IMR-90 (cell line): ENCODE results near the gene STX16. TPM values are rescaled to one million over a fixed set of nuclear protein-coding genes. Genes with fewer than 3 reads are reported as not detected.
A peak's percentile ranks its signal among the peaks of the same experiment; 100 is the strongest.

Experiments
- ATAC-seq: fragments of 200-7000 bp; cut with Tn5 transposase; 2 replicates; pipeline ENCODE4 v1.9.1; 2020; ENCODE audit warnings: low read depth, mild to moderate bottlenecking, moderate library complexity
- BruUV-seq: library from RNA; stranded (reverse); fragments of 400-500 nt; replicated peaks from 2 replicates; lab custom pipeline; 2021; lab: Mats Ljungman, UMichigan
- CTCF ChIA-PET: fragments of 300-600 bp; formaldehyde crosslinking; extraction: SDS; loops from one replicate; lab custom pipeline; 2021; ENCODE audit warnings: antibody characterized with exemption; lab: Yijun Ruan, JAX
- POLR2A ChIA-PET: fragments of 300-600 bp; sonication (Branson Sonifier 250); formaldehyde crosslinking; loops from one replicate; lab custom pipeline; 2022; ENCODE audit warnings: antibody characterized with exemption; ENCODE audit not compliant: unreplicated experiment; lab: Charles Lee
- DNase-seq: peaks from one replicate; pipeline ENCODE4 v3.0.0; 2013
- H2AFZ ChIP-seq: replicated peaks from 2 replicates; pipeline ENCODE3; 2013; ENCODE audit warnings: low read length, mild to moderate bottlenecking; ENCODE audit not compliant: poor library complexity
- H2AK5ac ChIP-seq: 2 replicates; pipeline ENCODE4 v1.6.1; 2013; ENCODE audit warnings: low read depth, low read length, inconsistent platforms
- H2AK9ac ChIP-seq: replicated peaks from 2 replicates; pipeline ENCODE3; 2013; ENCODE audit warnings: mild to moderate bottlenecking, low read depth, low read length, moderate library complexity; ENCODE audit not compliant: poor library complexity
- H2BK120ac ChIP-seq: 2 replicates; pipeline ENCODE4 v1.6.1; 2013; ENCODE audit warnings: low read depth, low read length, inconsistent platforms
- H2BK15ac ChIP-seq: 3 replicates; pipeline ENCODE4 v1.6.1; 2013; ENCODE audit warnings: low read depth, low read length, inconsistent platforms
- H2BK20ac ChIP-seq: 2 replicates; pipeline ENCODE4 v1.6.1; 2013; ENCODE audit warnings: low read depth, mild to moderate bottlenecking, inconsistent platforms, low read length, moderate library complexity
- H2BK5ac ChIP-seq: 2 replicates; pipeline ENCODE4 v1.6.1; 2013; ENCODE audit warnings: mild to moderate bottlenecking, low read depth, low read length, inconsistent platforms; ENCODE audit not compliant: poor library complexity, severe bottlenecking
- H3K14ac ChIP-seq: replicated peaks from 2 replicates; pipeline ENCODE4 v1.6.1; 2013; ENCODE audit warnings: low read depth, low read length, inconsistent platforms
- H3K18ac ChIP-seq: 2 replicates; pipeline ENCODE4 v1.6.1; 2013; ENCODE audit warnings: low read depth, low read length, control low read depth
- H3K23ac ChIP-seq: 2 replicates; pipeline ENCODE4 v1.6.1; 2013; ENCODE audit warnings: low read depth, low read length, inconsistent platforms
- H3K27ac ChIP-seq: 2 replicates; pipeline ENCODE4 v1.5.1; 2013; ENCODE audit warnings: mild to moderate bottlenecking, control low read depth, low read length; ENCODE audit not compliant: insufficient read depth
- H3K27me3 ChIP-seq: 2 replicates; pipeline ENCODE4 v1.6.1; 2013; ENCODE audit warnings: low read length; ENCODE audit not compliant: control insufficient read depth, insufficient read depth
- H3K36me3 ChIP-seq: 2 replicates; pipeline ENCODE4 v1.6.1; 2013; ENCODE audit warnings: low read length, mixed read lengths; ENCODE audit not compliant: control insufficient read depth, insufficient read depth
- H3K4ac ChIP-seq: 2 replicates; pipeline ENCODE4 v1.6.1; 2013; ENCODE audit warnings: low read depth, low read length, inconsistent platforms
- H3K4me1 ChIP-seq: 2 replicates; pipeline ENCODE4 v1.6.1; 2013; ENCODE audit warnings: low read length, mixed read lengths; ENCODE audit not compliant: control insufficient read depth, insufficient read depth
- H3K4me2 ChIP-seq: 2 replicates; pipeline ENCODE4 v1.6.1; 2013; ENCODE audit warnings: low read depth, mild to moderate bottlenecking, control low read depth, low read length, moderate library complexity
- H3K4me3 ChIP-seq: 2 replicates; pipeline ENCODE4 v1.5.1; 2013; ENCODE audit warnings: low read depth, mild to moderate bottlenecking, control low read depth, low read length, moderate library complexity; ENCODE audit not compliant: insufficient read depth
- H3K56ac ChIP-seq: 2 replicates; pipeline ENCODE4 v1.6.1; 2013; ENCODE audit warnings: low read length, inconsistent platforms; ENCODE audit not compliant: insufficient read depth; ENCODE audit errors: extremely low read depth
- H3K79me1 ChIP-seq, 2 experiments: 2 replicates each; pipeline ENCODE4 v1.6.1; 2013; ENCODE audit warnings: low read length in 2 of 2, inconsistent platforms in 1 of 2, low read depth in 1 of 2
- H3K9ac ChIP-seq: 2 replicates; pipeline ENCODE4 v1.6.1; 2013; ENCODE audit warnings: low read depth, low read length, control low read depth
- H3K9me1 ChIP-seq: 2 replicates; pipeline ENCODE4 v1.6.1; 2013; ENCODE audit warnings: low read length, inconsistent platforms; ENCODE audit not compliant: insufficient read depth
- H3K9me3 ChIP-seq: 2 replicates; pipeline ENCODE4 v1.6.1; 2013; ENCODE audit warnings: low read length; ENCODE audit not compliant: control insufficient read depth, insufficient read depth
- H4K20me1 ChIP-seq: 2 replicates; pipeline ENCODE4 v1.6.1; 2013; ENCODE audit warnings: low read length, inconsistent platforms; ENCODE audit not compliant: insufficient read depth
- H4K5ac ChIP-seq: 2 replicates; pipeline ENCODE4 v1.6.1; 2013; ENCODE audit warnings: mild to moderate bottlenecking, low read depth, low read length, control low read depth
- H4K8ac ChIP-seq, 2 experiments: 2 replicates each; pipeline ENCODE4 v1.6.1; 2013; ENCODE audit warnings: low read depth in 2 of 2, low read length in 2 of 2, control low read depth in 1 of 2, inconsistent platforms in 1 of 2
- H4K91ac ChIP-seq: 2 replicates; pipeline ENCODE4 v1.6.1; 2013; ENCODE audit warnings: low read depth, low read length, inconsistent platforms; ENCODE audit not compliant: insufficient read depth
- RFX5 ChIP-seq: IDR thresholded peaks from 2 replicates; pipeline ENCODE4 v1.8.0; 2012; ENCODE audit warnings: low read depth, mild to moderate bottlenecking, low read length, moderate library complexity
- WGBS, 2 experiments: methylation state at CpG; one replicate each; pipeline versions ENCODE4 v1.1.5 to v1.1.7; 2013; ENCODE audit warnings: missing lambda C conversion rate in 2 of 2; ENCODE audit not compliant: insufficient read length in 1 of 2; ENCODE audit errors: extremely low coverage in 2 of 2; 5-methylcytosine and 5-hydroxymethylcytosine counted together
- dilution Hi-C: fragments of 300-500 bp; cut with HindIII; formaldehyde crosslinking; loops from one replicate; pipeline ENCODE4 v1.14.3; 2018; ENCODE audit warnings: low sequenced_read_pairs; ENCODE audit not compliant: unreplicated experiment
- in situ Hi-C: fragments of 300-500 bp; cut with MboI; formaldehyde crosslinking; loops from 3 replicates; pipeline ENCODE4 v1.14.3; 2019; ENCODE audit warnings: low sequenced_read_pairs, inconsistent platforms, mixed read lengths
- intact Hi-C: fragments of 100-400 bp; cut with micrococcal nuclease; formaldehyde crosslinking; loops from 2 replicates; pipeline ENCODE4 v1.10.0; 2022
- polyA plus RNA-seq, 3 experiments: library from polyadenylated mRNA; depleted of rRNA; stranded (reverse); fragments of >200 nt; gene quantifications; 2 replicates each; pipeline ENCODE4 v1.2.3, GENCODE V29; 2012; ENCODE audit warnings: low replicate concordance in 1 of 3
- total RNA-seq: library from RNA; depleted of rRNA; stranded (reverse); fragments of >200 nt; gene quantifications from 2 replicates; pipeline ENCODE4 v1.2.3, GENCODE V29; 2012

STX16 gene
- total and polyA plus RNA-seq, 2 of the 4 experiments (the other 2 are of a cell fraction), result 26.9 to 58.2 TPM

- Histone ChIP-seq H4K20me1 (no peaks in the 10 kb centered on the region), H2BK5ac (no peak overlapping the region), H4K5ac (no peak overlapping the region), H3K9me3 (no peaks in the 10 kb centered on the region), H3K4me3 (no peak overlapping the region), H2AK9ac (no peak overlapping the region), H3K27ac (no peak overlapping the region), H3K4ac (no peak overlapping the region; the same call in 1 of the 2 replicates), H3K9me1 (peaks cover 38% of the 10 kb centered on the region), H2AK5ac (peak overlapping the region; percentile 22), H3K36me3 (no peaks in the 10 kb centered on the region), H3K18ac (no peak overlapping the region), H2BK20ac (no peak overlapping the region), H3K27me3 (no peaks in the 10 kb centered on the region), H3K4me1 (peaks cover 32% of the 10 kb centered on the region), H3K14ac (no peak overlapping the region), H3K23ac (no peak overlapping the region), H2BK15ac (no peak overlapping the region), H3K9ac (no peak overlapping the region), H3K4me2 (no peak overlapping the region), H2BK120ac (peak overlapping the region; percentile 30; the same call in 1 of the 2 replicates), H4K8ac (no peak overlapping the region), H4K91ac (no peak overlapping the region; the same call in 1 of the 2 replicates), H2AFZ (no peak overlapping the region), H3K56ac (no peak overlapping the region), H3K79me1 (peaks cover 0 to 11% of the 10 kb centered on the region in 2 experiments; a peak in 2 of 4 replicates)
- dilution Hi-C loops (no loop called here), intact Hi-C loops (no loop called here), in situ Hi-C loops (no loop called here)
- TF ChIP-seq RFX5, result no peak
- 90% methylated on average over 4 of the region's 11 CpGs; no CpG with 5 or more reads in 1 of the 2 experiments for WGBS, 2 experiments
- ATAC-seq, result no peak
- no TSS peak for BruUV-seq
- no peak for DNase-seq
- ChIA-PET POLR2A (no interaction called here), CTCF (no interaction called here)
Measured at GRCh38 chr20:58619864-58620431, 31.1 kb upstream of the STX16 start.
